IPS DF 4.7 (cell line): ENCODE data around the gene ABL1.
"Not testable (repeated sequence)": the region's sequence is repeated elsewhere in the genome, so short reads cannot be mapped to it uniquely, and the experiment has no call there.

ENCODE experiments used
- DNase-seq: peaks from one replicate; pipeline ENCODE4 v3.0.0-alpha.2; 2013; ENCODE audit warnings: low spot score; ENCODE audit errors: extremely low read depth

ABL1 gene

GRCh38 chr9:130902204-130903185 is 67.4 kb downstream of the ABL1 start:
- no peak for DNase-seq

DNA sequence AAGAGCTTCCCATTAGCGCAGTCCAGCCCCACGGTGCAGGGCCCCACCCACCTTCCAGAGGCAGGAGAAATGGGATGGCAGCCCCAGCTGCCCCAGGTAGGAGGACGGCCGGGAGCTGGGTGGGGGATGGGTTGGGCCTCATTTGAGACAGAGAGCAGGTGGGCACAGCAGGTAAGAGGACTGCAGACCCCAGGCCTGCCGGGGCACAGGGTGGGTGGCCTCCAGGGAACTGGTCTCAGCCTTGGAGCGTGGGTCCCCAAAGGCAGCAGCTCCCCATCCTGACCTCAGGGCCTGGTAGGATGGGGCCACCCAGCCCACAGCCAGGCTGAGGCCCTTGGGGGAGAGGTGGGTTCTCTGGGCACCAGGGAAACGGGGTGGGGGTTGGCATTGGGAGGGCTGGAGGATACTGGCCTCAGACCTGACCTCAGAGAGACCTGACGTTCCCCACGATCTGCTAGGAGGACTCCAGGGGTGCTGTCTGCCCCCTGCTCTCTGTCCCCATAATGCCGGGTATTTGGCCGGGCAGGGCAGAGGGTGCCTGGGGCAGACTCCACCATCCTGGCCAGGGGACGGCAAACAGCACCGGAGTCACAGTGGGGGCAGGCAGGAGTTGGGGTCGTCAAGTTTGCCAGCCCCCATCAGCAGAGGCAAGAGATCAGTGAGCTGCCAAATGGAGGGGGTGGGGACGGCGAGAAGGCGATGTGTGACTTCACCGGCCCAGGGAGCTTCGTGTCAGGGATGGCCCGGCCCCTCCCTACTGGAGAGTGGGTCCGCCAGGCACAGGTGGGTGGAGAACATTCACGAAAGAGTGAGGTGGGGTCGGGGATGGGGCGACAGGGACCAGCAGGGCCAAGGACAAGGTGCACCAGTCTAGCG is 68.4 kb downstream of the ABL1 start:
- no peak for DNase-seq

- no peak for DNase-seq
These were observed 69.3 kb downstream of the ABL1 start for GRCh38 chr9:130904070-130905044.

DNA sequence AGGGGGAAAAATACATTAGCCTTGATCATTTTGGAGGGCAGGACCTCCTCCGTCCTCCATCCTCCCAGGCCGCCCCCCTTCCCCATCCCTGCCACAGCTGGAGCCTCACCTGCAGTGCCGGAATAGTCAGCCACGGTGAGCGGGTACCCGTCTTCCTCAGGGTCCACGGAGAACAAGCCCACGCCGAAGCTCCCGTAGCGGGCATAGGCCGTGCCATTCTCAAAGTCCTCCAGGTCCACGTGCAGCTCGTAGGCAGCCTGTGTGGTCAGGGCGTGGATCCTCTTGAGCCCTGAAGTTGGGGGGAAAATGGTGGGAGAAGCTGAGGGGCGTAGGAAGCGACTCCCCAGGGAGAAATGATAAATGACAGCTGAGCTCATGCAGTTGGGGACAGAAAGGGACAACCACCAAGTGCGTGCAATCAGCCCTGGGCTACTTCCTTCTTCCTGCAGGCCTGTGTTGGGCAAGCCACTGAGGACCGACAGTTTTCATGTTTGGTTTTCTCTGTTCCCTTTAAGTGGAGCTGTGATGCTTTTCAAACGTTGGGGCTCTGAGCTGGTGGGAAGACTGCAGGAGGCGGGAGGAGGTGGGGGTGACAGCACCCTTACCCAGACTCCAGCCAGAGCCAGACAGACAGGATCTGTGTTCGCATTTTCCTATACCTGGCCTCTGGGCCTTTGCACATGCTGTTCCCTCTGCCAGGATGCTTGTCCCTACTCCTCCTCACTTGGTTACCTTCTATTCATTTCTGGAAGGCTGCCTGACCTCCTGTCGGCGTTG is 70.3 kb downstream of the ABL1 start:
- DNase-seq, result no peak

DNA sequence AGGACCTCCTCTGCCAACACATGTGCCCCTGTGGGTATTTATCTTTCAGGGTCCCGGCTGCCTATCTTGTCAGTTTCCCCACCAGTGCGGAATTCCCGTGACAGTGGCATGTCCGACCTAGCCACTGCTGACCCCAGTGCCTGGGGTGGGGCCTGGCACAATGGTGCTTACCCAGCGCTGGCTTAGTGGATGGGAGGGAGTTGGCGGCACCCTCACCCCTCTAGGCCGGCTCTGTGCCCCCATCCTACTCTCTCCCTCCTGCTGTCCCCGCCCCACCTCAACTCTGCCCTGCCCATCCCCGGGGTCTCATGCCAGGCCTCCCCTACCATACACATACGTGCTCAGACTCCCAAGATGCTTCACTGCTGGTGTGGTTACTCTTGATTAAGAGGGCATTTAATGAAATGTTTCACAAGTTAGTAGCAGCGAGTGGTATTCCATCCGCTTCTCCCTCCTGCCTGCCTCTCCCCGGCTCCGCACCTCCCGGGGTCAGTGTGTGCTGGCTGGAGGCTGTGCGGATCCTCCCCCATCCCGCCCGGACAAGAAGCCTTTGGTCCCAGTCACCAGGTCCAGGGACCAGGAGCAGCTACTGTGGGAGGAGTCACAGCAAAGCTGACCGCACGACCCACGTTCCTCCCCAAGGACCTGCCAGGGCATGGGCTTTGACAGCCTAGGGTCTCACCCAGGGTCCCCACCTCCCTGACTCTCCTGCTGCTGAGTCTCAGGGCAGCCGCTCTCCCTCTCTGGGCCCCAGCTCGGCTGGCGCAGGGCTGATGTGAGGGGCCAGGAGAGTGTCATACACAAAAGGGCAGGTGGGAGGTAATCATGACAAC is 71.1 kb downstream of the ABL1 start:
- no peak for DNase-seq

GRCh38 chr9:130906735-130907416 is 71.8 kb downstream of the ABL1 start:
- DNase-seq, result no peak

- no peak for DNase-seq
These were observed 73.3 kb downstream of the ABL1 start for GRCh38 chr9:130908146-130908877.

- no peak for DNase-seq
These were observed 73.9 kb downstream of the ABL1 start for GRCh38 chr9:130908878-130909355.

DNA sequence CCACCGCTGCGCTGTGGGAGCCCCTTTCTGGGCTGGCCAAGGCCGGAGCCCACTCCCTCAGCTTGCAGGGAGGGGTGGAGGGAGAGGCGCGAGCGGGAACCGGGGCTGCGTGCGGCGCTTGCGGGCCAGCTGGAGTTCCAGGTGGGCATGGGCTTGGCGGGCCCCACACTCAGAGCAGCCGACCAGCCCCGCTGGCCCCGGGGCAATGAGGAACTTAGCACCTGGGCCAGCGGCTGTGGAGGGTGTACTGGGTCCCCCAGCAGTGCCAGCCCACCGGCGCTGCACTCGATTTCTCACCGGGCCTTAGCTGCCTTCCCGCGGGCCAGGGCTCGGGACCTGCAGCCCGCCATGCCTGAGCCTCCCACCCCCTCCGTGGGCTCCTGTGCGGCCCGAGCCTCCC is 75.0 kb downstream of the ABL1 start:
- not testable (repeated sequence) for DNase-seq

GRCh38 chr9:130910670-130911069 is 75.6 kb downstream of the ABL1 start:
- not testable (repeated sequence) for DNase-seq

DNA sequence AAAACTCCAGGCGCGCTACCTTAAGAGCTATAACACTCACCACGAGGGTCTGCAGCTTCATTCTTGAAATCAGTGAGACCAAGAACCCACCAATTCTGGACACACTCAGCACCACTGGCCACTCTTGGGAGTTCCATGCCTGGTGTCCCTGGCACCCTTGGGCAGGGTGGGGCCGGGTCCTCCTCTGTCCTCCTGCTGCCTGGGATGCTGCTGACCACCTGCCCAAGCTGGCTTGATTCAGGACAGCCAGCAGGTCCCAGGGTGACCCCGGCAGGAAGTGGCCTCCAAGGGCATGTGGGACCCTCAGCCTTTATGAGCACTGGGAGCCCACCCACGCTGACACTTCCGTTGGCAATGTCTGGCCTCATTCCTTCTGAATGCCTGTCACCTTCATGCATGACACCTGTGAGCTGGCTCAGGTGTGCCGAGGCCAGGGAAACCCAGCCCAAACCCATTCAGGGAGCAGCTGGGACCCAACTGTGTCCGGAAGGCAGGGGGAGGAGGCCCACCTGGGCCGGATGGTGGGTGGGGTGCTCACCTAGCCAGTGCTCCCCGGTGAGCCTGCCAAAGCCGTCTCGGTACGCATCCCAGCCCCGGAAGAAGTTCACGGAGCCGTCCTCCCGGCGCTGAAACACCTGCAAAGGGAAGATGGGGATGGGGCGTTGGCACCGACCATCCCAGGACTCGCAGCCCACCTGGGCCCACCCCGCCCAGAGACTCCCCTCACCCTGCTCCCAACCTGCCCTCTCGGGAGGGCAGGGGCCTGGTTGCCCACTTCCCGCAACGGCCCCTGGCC is 76.4 kb downstream of the ABL1 start:
- DNase-seq, result no peak

DNA sequence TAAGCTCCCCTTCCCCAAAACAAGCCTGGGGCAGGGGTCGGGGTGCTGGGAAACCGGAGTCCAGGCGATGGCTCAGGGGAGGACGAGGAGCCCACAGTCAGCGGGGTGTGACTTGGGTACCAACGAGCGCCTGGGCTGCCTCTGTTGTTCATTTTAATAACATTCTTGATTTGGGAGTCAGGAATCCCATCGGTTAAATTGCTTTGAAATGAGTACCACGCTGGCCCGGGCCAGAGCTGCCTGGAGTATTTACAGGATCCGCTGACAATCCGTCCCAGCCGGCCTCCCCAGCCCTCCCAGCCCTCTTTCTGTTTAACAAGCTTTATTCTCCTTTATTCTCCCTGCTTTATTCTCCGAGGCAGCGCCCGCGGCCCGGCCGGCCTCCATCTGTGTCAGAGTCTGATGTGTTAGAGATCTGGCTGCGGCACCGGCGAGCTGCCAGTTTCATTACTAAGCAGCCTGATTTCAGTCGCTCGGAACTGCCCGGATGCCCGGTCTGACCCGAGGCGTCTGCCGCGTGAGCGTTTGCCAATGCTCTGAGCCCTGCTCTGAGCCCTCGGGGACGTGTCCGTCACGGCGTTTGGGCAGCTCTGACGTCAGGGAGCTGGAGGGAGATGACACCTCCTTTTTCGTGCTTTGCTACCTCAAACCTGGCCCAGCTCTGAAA is 78.0 kb downstream of the ABL1 start:
- DNase-seq, result no peak

GRCh38 chr9:130913599-130914416 is 78.8 kb downstream of the ABL1 start:
- DNase-seq, result no peak

DNA sequence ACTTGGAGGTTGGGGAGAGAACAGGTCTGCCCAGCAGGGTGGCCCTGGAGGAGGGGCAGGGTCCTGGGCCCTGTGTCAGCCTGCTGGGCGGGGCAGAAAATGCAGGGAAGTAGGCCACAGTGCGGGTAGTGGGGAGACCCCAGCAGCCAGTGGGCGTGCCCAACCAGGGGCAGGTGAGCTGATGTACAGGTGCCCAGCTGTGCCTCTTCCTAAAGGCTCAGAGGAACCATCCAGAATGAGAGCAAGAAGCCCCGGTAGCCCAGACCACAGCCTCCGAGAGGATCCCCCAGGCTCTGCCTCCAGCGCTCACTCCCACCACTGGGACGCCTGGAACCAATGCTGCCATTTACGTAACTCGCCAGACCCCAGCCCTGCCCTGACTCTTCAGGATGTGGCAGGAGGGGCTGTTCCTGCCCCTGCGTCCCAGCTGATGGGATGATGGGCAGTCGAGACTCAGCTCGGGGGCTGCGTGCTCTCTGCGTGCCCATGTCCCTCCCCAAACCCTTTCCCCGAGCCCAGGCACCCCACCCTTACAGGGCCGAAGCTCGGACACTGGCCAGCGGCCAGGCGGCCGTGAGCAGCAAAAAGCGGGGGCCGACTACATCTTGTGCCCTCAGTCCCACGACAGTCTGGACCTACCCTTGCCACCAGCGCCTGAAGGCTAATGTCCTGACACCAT is 79.5 kb downstream of the ABL1 start:
- no peak for DNase-seq

DNA sequence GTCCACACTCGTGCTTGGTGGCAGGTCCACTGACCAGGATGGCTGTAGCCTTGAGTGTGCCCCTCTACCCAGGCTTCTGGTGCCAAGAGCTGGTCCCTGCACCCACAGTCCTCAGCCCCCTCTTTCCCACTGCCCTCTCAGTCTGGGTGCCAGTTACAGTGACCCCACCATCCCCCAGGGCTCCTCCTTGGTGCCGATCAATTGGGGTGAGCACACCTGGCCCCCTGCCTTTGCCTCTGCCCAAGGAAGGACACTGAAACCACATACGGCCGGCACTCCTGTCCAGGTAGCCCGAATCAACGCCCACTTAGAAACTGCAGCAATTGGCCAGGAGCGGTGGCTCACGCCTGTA is 80.0 kb downstream of the ABL1 start:
- no peak for DNase-seq
